Measurements from ENCODE around the gene MRPL27. TPM values are rescaled to one million over a fixed set of nuclear protein-coding genes. Genes with fewer than 3 reads are reported as not detected.
A peak's percentile ranks its signal among the peaks of the same experiment; 100 is the strongest.

The MRPL27 gene
- total and polyA plus RNA-seq, 12 donors, result 75.0 to 287 (median 96.6) TPM

DNA sequence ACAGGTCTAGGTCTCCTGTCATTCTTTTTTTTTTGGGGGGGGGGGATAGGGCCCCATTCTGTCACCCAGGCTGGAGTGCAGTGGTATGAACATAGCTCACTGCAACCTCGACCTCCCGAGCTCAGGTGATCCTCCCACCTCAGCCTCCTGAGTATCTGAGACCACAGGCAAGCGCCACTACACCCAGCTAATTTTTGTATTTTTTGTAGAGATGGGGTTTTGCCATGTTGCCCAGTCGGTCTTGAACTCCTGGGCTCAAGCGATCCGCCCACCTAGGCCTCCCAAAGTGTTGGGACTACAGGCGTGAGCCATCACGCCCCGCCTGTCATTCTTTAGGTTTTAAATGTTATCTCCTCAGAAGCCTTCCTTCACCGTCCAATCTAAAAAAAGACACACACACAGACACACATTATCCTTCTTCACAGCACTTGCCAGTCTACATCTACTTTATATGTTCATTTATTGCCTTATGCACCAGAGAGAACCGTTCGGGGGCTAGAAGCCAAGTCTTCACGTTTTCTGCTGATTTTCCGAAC, 694 bp downstream of the MRPL27 start:
- Histone ChIP-seq H3K9me3 (replicated peaks in 1 of 3) (no peaks in the 10 kb centered on the region), H3K27me3 (no peaks in the 10 kb centered on the region), H3K4me3 (peak overlapping the region; percentile 67 to 86 (median 77)), H3K36me3 (replicated peaks in 1 of 2) (peaks cover 0 to 35% of the 10 kb centered on the region in 2 donors), H3K27ac (peak overlapping the region in 4 of 5 donors; percentile 84 to 99 (median 94)), H3K4me1 (replicated peaks in 1 of 2) (peaks cover 6 to 17% of the 10 kb centered on the region in 2 donors)
- intact Hi-C loops (cut with DNase I), result no loop called here
- WGBS, 4 donors, result 18 to 23% (median 20%) methylated on average over 14 of the region's 14 CpGs
- no peak for DNase-seq
- no peak for TF ChIP-seq POLR2A (IDR thresholded peaks at IDR 0.05)
- TF ChIP-seq, protein P1, sequence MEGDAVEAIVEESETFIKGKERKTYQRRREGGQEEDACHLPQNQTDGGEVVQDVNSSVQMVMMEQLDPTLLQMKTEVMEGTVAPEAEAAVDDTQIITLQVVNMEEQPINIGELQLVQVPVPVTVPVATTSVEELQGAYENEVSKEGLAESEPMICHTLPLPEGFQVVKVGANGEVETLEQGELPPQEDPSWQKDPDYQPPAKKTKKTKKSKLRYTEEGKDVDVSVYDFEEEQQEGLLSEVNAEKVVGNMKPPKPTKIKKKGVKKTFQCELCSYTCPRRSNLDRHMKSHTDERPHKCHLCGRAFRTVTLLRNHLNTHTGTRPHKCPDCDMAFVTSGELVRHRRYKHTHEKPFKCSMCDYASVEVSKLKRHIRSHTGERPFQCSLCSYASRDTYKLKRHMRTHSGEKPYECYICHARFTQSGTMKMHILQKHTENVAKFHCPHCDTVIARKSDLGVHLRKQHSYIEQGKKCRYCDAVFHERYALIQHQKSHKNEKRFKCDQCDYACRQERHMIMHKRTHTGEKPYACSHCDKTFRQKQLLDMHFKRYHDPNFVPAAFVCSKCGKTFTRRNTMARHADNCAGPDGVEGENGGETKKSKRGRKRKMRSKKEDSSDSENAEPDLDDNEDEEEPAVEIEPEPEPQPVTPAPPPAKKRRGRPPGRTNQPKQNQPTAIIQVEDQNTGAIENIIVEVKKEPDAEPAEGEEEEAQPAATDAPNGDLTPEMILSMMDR (IDR thresholded peaks at IDR 0.05), result no peak

DNA sequence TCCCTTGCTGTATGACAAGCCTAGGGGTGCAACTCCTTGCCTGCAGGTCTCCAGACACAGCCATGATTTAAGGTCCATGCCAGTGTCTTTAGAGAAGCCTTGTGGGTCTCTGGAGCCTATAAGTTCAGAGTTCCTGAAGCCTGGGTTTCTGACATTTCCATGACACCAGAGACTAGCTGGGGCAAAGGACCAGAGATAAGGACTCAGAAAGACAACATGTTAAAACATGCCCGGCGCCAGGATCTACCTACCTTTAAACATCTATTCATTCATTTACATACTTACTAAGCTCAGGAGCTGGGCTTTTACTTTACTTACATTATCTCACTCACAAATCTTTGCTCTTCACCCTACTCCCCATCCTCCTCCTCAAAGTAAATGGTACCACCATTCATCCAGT, 1.5 kb downstream of the MRPL27 start:
- Histone ChIP-seq H3K4me3 (no peak overlapping the region), H3K4me1 (replicated peaks in 1 of 2) (peaks cover 6 to 17% of the 10 kb centered on the region in 2 donors), H3K27me3 (no peaks in the 10 kb centered on the region), H3K9me3 (replicated peaks in 1 of 3) (no peaks in the 10 kb centered on the region), H3K27ac (no peak overlapping the region), H3K36me3 (replicated peaks in 1 of 2) (peaks cover 0 to 43% of the 10 kb centered on the region in 2 donors)
- DNase-seq, result no peak
- 90 to 97% (median 94%) methylated on average over 2 of the region's 2 CpGs for WGBS, 4 donors
- intact Hi-C loops (cut with DNase I), result no loop called here
- TF ChIP-seq, protein P1 (IDR thresholded peaks at IDR 0.05), result no peak
- TF ChIP-seq POLR2A (IDR thresholded peaks at IDR 0.05), result no peak

DNA sequence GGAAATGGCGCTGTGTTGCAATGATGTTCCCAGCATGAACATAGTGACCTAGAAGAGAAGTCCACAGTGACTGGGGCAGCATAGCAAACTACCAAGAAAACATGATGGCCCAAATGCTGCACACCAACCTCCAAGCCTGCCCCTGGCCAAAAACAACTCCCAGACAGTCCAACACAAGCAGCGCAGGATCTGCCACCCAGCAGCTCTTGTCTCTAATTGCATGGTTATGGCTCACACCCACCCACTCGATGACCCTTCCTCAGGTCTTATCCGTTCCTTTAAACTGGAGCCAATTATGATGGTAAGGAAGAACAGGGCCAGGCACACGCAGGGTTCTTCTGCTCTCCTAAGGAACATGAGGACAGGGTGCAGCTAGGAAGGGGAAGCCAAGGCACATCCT, 2.9 kb downstream of the MRPL27 start:
- 93 to 97% (median 95%) methylated on average over 3 to 5 of the region's 5 CpGs for WGBS, 4 donors
- intact Hi-C loops (cut with DNase I), result no loop called here
- TF ChIP-seq POLR2A (IDR thresholded peaks at IDR 0.05), result no peak
- TF ChIP-seq, protein P1 (IDR thresholded peaks at IDR 0.05), result no peak
- Histone ChIP-seq H3K9me3 (replicated peaks in 1 of 3) (no peaks in the 10 kb centered on the region), H3K27ac (no peak overlapping the region), H3K4me1 (replicated peaks in 1 of 2) (peaks cover 6 to 17% of the 10 kb centered on the region in 2 donors), H3K4me3 (no peak overlapping the region), H3K36me3 (replicated peaks in 1 of 2) (peaks cover 0 to 57% of the 10 kb centered on the region in 2 donors), H3K27me3 (no peaks in the 10 kb centered on the region)
- DNase-seq, result no peak

DNA sequence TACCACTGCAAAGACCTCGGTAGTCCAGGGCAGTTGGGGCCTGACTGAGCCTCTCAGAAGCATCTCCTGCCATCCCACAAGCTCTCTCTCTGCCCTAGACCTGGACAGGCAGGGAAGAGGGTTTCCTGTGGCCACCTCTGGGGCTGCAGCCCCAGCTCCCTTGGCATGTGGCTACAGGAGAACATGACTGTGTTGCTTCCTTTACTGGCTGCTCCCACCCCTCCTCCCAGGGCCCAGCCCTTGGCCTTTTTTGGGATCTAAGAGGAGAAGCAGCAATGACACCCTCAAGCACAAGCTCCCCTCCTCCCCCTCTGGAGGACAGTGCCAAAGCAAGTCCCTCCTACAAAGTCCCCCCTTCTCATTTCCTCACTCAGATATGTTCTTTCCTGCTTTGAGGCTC, 5.6 kb downstream of the MRPL27 start:
- DNase-seq, result peak in 1 of 7 donors; percentile 8

More for the DNA sequence above, 5.6 kb downstream of the MRPL27 start:
- Histone ChIP-seq H3K27ac (no peak overlapping the region), H3K36me3 (replicated peaks in 1 of 2) (peaks cover 0 to 57% of the 10 kb centered on the region in 2 donors), H3K4me1 (replicated peaks in 1 of 2) (peaks cover 6 to 16% of the 10 kb centered on the region in 2 donors), H3K4me3 (no peak overlapping the region), H3K9me3 (replicated peaks in 1 of 3) (no peaks in the 10 kb centered on the region), H3K27me3 (no peaks in the 10 kb centered on the region)
- TF ChIP-seq POLR2A (IDR thresholded peaks at IDR 0.05), result no peak
- TF ChIP-seq, protein P1 (IDR thresholded peaks at IDR 0.05), result no peak
- 83 to 100% (median 98%) methylated on average over 1 of the region's 1 CpG for WGBS, 4 donors
- intact Hi-C loops (cut with DNase I), result loop anchor here in 1 of 2 donors (5.0 kb wide), 1 partner anchor 110 kb away; the partner anchor contains the start of gene RSAD1

All from adrenal gland (tissue), 12 donors.